OCI-LY7 (cell line): ENCODE results near the gene CEACAM1. TPM values are rescaled to one million over a fixed set of nuclear protein-coding genes. Genes with fewer than 3 reads are reported as not detected.

Source experiments
- BruUV-seq: library from RNA; stranded (reverse); fragments of 400-500 nt; replicated peaks from 2 replicates; lab custom pipeline; 2021; lab: Mats Ljungman, UMichigan
- CTCF ChIA-PET: fragments of 300-600 bp; sonication (Branson Sonifier 250); formaldehyde crosslinking; loops from one replicate; lab custom pipeline; 2022; ENCODE audit warnings: antibody characterized with exemption; ENCODE audit not compliant: unreplicated experiment; lab: Charles Lee
- POLR2A ChIA-PET: fragments of 300-600 bp; sonication (Branson Sonifier 250); formaldehyde crosslinking; loops from one replicate; lab custom pipeline; 2022; ENCODE audit warnings: antibody characterized with exemption; lab: Charles Lee
- DNase-seq: peaks from one replicate; pipeline ENCODE4 v3.0.0-alpha.2; 2015; ENCODE audit warnings: low spot score
- H2AFZ ChIP-seq: fragments of 200-600 bp; sonication (generic), shearing (Covaris generic); 2 replicates; pipeline ENCODE4 v1.6.1; 2014; ENCODE audit warnings: mild to moderate bottlenecking, antibody characterized with exemption, low read length, moderate library complexity
- H3K27ac ChIP-seq: fragments of 200-600 bp; sonication (generic); 2 replicates; pipeline ENCODE4 v1.5.1; 2014; ENCODE audit warnings: mixed run types, low read depth, mild to moderate bottlenecking, moderate library complexity, low read length, inconsistent platforms; ENCODE audit not compliant: poor library complexity, severe bottlenecking
- H3K36me3 ChIP-seq: fragments of 200-600 bp; sonication (generic); 2 replicates; pipeline ENCODE4 v1.6.1; 2014; ENCODE audit warnings: mild to moderate bottlenecking, antibody characterized with exemption, low read length, moderate library complexity, mixed read lengths; ENCODE audit not compliant: insufficient read depth
- H3K4me1 ChIP-seq: fragments of 200-600 bp; sonication (generic); 2 replicates; pipeline ENCODE4 v1.5.1; 2014; ENCODE audit warnings: mild to moderate bottlenecking, low read length; ENCODE audit not compliant: insufficient read depth, poor library complexity, severe bottlenecking
- H3K4me2 ChIP-seq: fragments of 200-600 bp; sonication (generic); 2 replicates; pipeline ENCODE4 v1.6.1; 2014; ENCODE audit warnings: mild to moderate bottlenecking, low read length
- H3K4me3 ChIP-seq: fragments of 200-600 bp; sonication (generic); 2 replicates; pipeline ENCODE4 v1.5.1; 2014; ENCODE audit warnings: mild to moderate bottlenecking, low read depth, low read length; ENCODE audit not compliant: poor library complexity, severe bottlenecking
- H3K79me2 ChIP-seq: fragments of 200-600 bp; sonication (generic); 2 replicates; pipeline ENCODE4 v1.6.1; 2016; ENCODE audit warnings: low read depth, mild to moderate bottlenecking, low read length, moderate library complexity, mixed read lengths; ENCODE audit not compliant: insufficient read depth
- H3K9me2 ChIP-seq: fragments of 200-600 bp; sonication (generic); 2 replicates; pipeline ENCODE4 v1.6.1; 2016; ENCODE audit warnings: mild to moderate bottlenecking, low read length, mixed read lengths; ENCODE audit not compliant: insufficient read depth
- H3K9me3 ChIP-seq: fragments of 200-600 bp; sonication (generic); 2 replicates; pipeline ENCODE4 v1.6.1; 2014; ENCODE audit warnings: mild to moderate bottlenecking, mixed run types, low read length, mixed read lengths
- H4K20me1 ChIP-seq: fragments of 200-600 bp; sonication (generic); 2 replicates; pipeline ENCODE4 v1.6.1; 2014; ENCODE audit warnings: mild to moderate bottlenecking, antibody characterized with exemption, low read length, moderate library complexity, mixed read lengths; ENCODE audit not compliant: insufficient read depth
- CTCF ChIP-seq: fragments of 200-600 bp; sonication (generic); conservative IDR thresholded peaks from 2 replicates; pipeline ENCODE4 v1.5.1; 2014; ENCODE audit warnings: mild to moderate bottlenecking, antibody characterized with exemption, low read length, moderate library complexity, mixed read lengths
- EZH2phosphoT487 ChIP-seq: fragments of 200-600 bp; sonication (generic); IDR thresholded peaks from 2 replicates; pipeline ENCODE4 v1.6.1; 2018; ENCODE audit warnings: low read depth, borderline replicate concordance, mild to moderate bottlenecking, mixed run types, antibody characterized with exemption, low read length, moderate library complexity, mixed read lengths
- intact Hi-C: fragments of 100-400 bp; cut with micrococcal nuclease; formaldehyde crosslinking; loops from one replicate; pipeline ENCODE4 v1.10.0; 2022; ENCODE audit not compliant: unreplicated experiment
- total RNA-seq, 2 experiments: library from RNA; depleted of rRNA in 1 of 2; stranded (reverse); fragments of >200 nt in 1 of 2; shearing (Covaris generic) in 1 of 2; gene quantifications; 2 replicates each; pipeline ENCODE4 v1.2.3, GENCODE V29; 2014 to 2022

CEACAM1 gene
- total RNA-seq, 2 experiments from 2014 or later = 0.50 to 1.5 TPM

GRCh38 chr19:42569193-42569592 lies 40.9 kb upstream of the CEACAM1 start:
- Histone ChIP-seq H4K20me1 (no peaks in the 10 kb centered on the region), H3K4me1 (no peaks in the 10 kb centered on the region), H3K4me2 (no peak overlapping the region), H2AFZ (no peak overlapping the region), H3K36me3 (no peaks in the 10 kb centered on the region), H3K79me2 (no peaks in the 10 kb centered on the region), H3K9me3 (no peaks in the 10 kb centered on the region), H3K4me3 (no peak overlapping the region), H3K9me2 (no peaks in the 10 kb centered on the region), H3K27ac (no peak overlapping the region)
- TF ChIP-seq CTCF (no peak), EZH2phosphoT487 (no peak)
- POLR2A ChIA-PET = interaction anchor here (0.7 kb wide), 1 partner anchor 23 kb away, joined by 3 read pairs; no protein-coding TSS in a partner anchor
- intact Hi-C loops = no loop called here
- no peak for DNase-seq
- CTCF ChIA-PET = no interaction called here
- no TSS peak for BruUV-seq

GRCh38 chr19:42568006-42568405 lies 39.7 kb upstream of the CEACAM1 start:
- TF ChIP-seq CTCF (no peak), EZH2phosphoT487 (no peak)
- H3K4me3 ChIP-seq = no peak overlapping the region
- intact Hi-C loops = no loop called here
- no peaks in the 10 kb centered on the region for H4K20me1 ChIP-seq
- no peaks in the 10 kb centered on the region for H3K79me2 ChIP-seq
- no peaks in the 10 kb centered on the region for H3K36me3 ChIP-seq
- no peak for DNase-seq
- no TSS peak for BruUV-seq
- ChIA-PET CTCF (no interaction called here), POLR2A (interaction anchor here (0.6 kb wide), 1 partner anchor 733 kb away, joined by 3 read pairs; no protein-coding TSS in a partner anchor)
- no peaks in the 10 kb centered on the region for H3K9me3 ChIP-seq
- no peak overlapping the region for H3K27ac ChIP-seq
- H3K4me1 ChIP-seq = no peaks in the 10 kb centered on the region
- no peak overlapping the region for H3K4me2 ChIP-seq
- H3K9me2 ChIP-seq = no peaks in the 10 kb centered on the region
- no peak overlapping the region for H2AFZ ChIP-seq

DNA sequence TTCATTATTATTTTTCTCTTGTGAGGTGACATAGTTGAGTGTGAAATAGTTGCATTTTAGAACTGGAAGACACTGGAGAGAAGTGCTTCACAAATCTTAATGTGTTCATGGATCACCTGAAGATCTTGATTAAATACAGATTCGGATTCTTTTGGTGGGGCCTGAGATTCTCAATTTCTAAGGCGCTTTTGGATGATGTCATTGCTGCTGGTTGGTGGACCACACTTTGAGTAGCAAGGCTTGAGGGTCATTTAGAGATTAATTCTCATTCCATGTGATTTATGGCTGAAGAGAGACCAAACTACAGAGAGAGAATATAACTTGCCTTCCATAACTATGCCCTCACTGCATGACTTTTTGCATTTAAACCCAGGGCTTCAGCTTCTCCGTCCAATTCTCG lies 39.3 kb upstream of the CEACAM1 start:
- H3K36me3 ChIP-seq = no peaks in the 10 kb centered on the region

More for the DNA sequence above, 39.3 kb upstream of the CEACAM1 start:
- H3K9me3 ChIP-seq = no peaks in the 10 kb centered on the region
- no peak for DNase-seq
- H2AFZ ChIP-seq = no peak overlapping the region
- ChIA-PET POLR2A (interaction anchor here (0.6 kb wide), 1 partner anchor 733 kb away, joined by 3 read pairs; no protein-coding TSS in a partner anchor), CTCF (no interaction called here)
- H3K4me3 ChIP-seq = no peak overlapping the region
- intact Hi-C loops = no loop called here
- no peaks in the 10 kb centered on the region for H4K20me1 ChIP-seq
- H3K9me2 ChIP-seq = no peaks in the 10 kb centered on the region
- no peaks in the 10 kb centered on the region for H3K4me1 ChIP-seq
- TF ChIP-seq EZH2phosphoT487 (no peak), CTCF (no peak)
- H3K4me2 ChIP-seq = no peak overlapping the region
- no peaks in the 10 kb centered on the region for H3K79me2 ChIP-seq
- no peak overlapping the region for H3K27ac ChIP-seq
- BruUV-seq = no TSS peak
